OCI-M1 (cell line): ENCODE data around the gene TRMU.
A peak's percentile ranks its signal among the peaks of the same experiment; 100 is the strongest.

Source experiments
- DNase-seq: peaks from one replicate; lab custom pipeline; 2025; lab: John Stamatoyannopoulos, UW

The TRMU gene

GRCh38 chr22:46336119-46337078, 885 bp downstream of the TRMU start:
- DNase-seq = peak; percentile 11

GRCh38 chr22:46337870-46338269, 2.4 kb downstream of the TRMU start:
- no peak for DNase-seq

- DNase-seq = no peak
Measured at GRCh38 chr22:46338636-46339035, 3.1 kb downstream of the TRMU start.

- no peak for DNase-seq
Measured at GRCh38 chr22:46339956-46340355, 4.4 kb downstream of the TRMU start.

GRCh38 chr22:46340676-46341075, 5.2 kb downstream of the TRMU start:
- no peak for DNase-seq

- DNase-seq = no peak
Measured at GRCh38 chr22:46346680-46347405, 11.3 kb downstream of the TRMU start.

GRCh38 chr22:46347646-46348045, 12.1 kb downstream of the TRMU start:
- DNase-seq = no peak

- no peak for DNase-seq
Measured at GRCh38 chr22:46348099-46348695, 12.7 kb downstream of the TRMU start.

GRCh38 chr22:46349238-46349637, 13.7 kb downstream of the TRMU start:
- DNase-seq = no peak

- no peak for DNase-seq
Measured at GRCh38 chr22:46349681-46350080, 14.2 kb downstream of the TRMU start.

- DNase-seq = no peak
Measured at GRCh38 chr22:46350121-46350520, 14.6 kb downstream of the TRMU start.

- DNase-seq = no peak
Measured at GRCh38 chr22:46350646-46351045, 15.1 kb downstream of the TRMU start.

- no peak for DNase-seq
Measured at GRCh38 chr22:46351131-46351735, 15.7 kb downstream of the TRMU start.

- no peak for DNase-seq
Measured at GRCh38 chr22:46351767-46352166, 16.3 kb downstream of the TRMU start.

- no peak for DNase-seq
Measured at GRCh38 chr22:46352276-46352675, 16.8 kb downstream of the TRMU start.

GRCh38 chr22:46352691-46353386, 17.3 kb downstream of the TRMU start:
- no peak for DNase-seq

GRCh38 chr22:46353483-46354105, 18.1 kb downstream of the TRMU start:
- DNase-seq = no peak

GRCh38 chr22:46354176-46354992, 18.9 kb downstream of the TRMU start:
- DNase-seq = no peak

GRCh38 chr22:46354993-46355305, 19.4 kb downstream of the TRMU start:
- DNase-seq = no peak

- peak; percentile 65 for DNase-seq
Measured at GRCh38 chr22:46355369-46355995, 20.0 kb downstream of the TRMU start.
